Measurements from ENCODE around the gene TRIM3. TPM values are rescaled to one million over a fixed set of nuclear protein-coding genes. Genes with fewer than 3 reads are reported as not detected.

TRIM3 gene
- total RNA-seq, 1 experiment from 2014 or later = 14.4 TPM

- no peak overlapping the region for H3K4me3 Mint-ChIP-seq
- Histone ChIP-seq H2AK5ac (ENCODE audit: insufficient read length, low read length) (no peak overlapping the region), H2BK120ac (ENCODE audit: low read depth, low read length, poor library complexity, severe bottlenecking) (no peak overlapping the region), H4K8ac (replicated peaks; ENCODE audit: insufficient read length, low read depth, low read length) (no peak overlapping the region), H3K56ac (ENCODE audit: insufficient read length, low read depth, low read length) (no peak overlapping the region), H3K23me2 (ENCODE audit: insufficient read length, low read depth, low read length, poor library complexity, severe bottlenecking) (peaks cover 6% of the 10 kb centered on the region), H3K27ac (ENCODE audit: insufficient read length, low read depth, low read length) (no peak overlapping the region), H3K9me3 (ENCODE audit: control insufficient read depth, low read depth, low read length) (no peaks in the 10 kb centered on the region), H3K79me1 (ENCODE audit: insufficient read depth, low read depth, low read length, poor library complexity, severe bottlenecking) (no peaks in the 10 kb centered on the region), H3K18ac (ENCODE audit: insufficient read length, low read depth, low read length) (no peak overlapping the region), H3K4me2 (ENCODE audit: insufficient read depth, insufficient read length, low read length) (no peak overlapping the region), H3K23ac (ENCODE audit: insufficient read length, low read depth, low read length) (no peak overlapping the region), H2AFZ (ENCODE audit: low read length) (no peak overlapping the region), H4K5ac (ENCODE audit: insufficient read length, low read depth, low read length) (no peak overlapping the region), H2BK12ac (ENCODE audit: insufficient read length, low read depth, low read length) (no peak overlapping the region), H2BK20ac (ENCODE audit: low read depth, low read length, poor library complexity, severe bottlenecking) (no peak overlapping the region), H3K4ac (ENCODE audit: low read depth, low read length) (no peak overlapping the region), H3K14ac (ENCODE audit: insufficient read depth, low read length) (no peak overlapping the region), H2BK15ac (ENCODE audit: low read depth, low read length) (no peak overlapping the region), H3T11ph (ENCODE audit: low read length) (no peak overlapping the region), H3K4me1 (ENCODE audit: insufficient read depth, low read length) (0 out of 2 replicates have a peak, but pooled peaks cover 3% of the 10 kb centered on the region), H3K9ac (ENCODE audit: extremely low read depth, insufficient read length, low read length) (no peak overlapping the region), H4K20me1 (ENCODE audit: control insufficient read depth, insufficient read depth, insufficient read length) (no peaks in the 10 kb centered on the region), H3K79me2 (ENCODE audit: insufficient read depth, low read length) (no peaks in the 10 kb centered on the region), H4K91ac (ENCODE audit: insufficient read length, low read depth, low read length) (no peak overlapping the region), H2BK5ac (ENCODE audit: insufficient read length, low read length) (no peak overlapping the region), H3K27me3 (ENCODE audit: insufficient read depth, low read length) (peaks cover 4% of the 10 kb centered on the region; the same call in 1 of the 2 replicates)
- WGBS (ENCODE audit: extremely low coverage, insufficient read length, low lambda C conversion rate) = no CpG with 5 or more reads among the region's 3 CpGs
- peaks cover 0 to 3% (median 0%) of the 10 kb centered on the region in 3 experiments; a peak in 2 of 7 replicates for H3K36me3 Mint-ChIP-seq (ENCODE audit: insufficient read depth in 1 of 3, low read depth in 3 of 3)
- peaks cover 9 to 10% of the 10 kb centered on the region in 2 experiments for H3K4me1 Mint-ChIP-seq
- H3K27me3 Mint-ChIP-seq (ENCODE audit: low read depth) = peaks cover 6% of the 10 kb centered on the region
- TF ChIP-seq, protein P1, sequence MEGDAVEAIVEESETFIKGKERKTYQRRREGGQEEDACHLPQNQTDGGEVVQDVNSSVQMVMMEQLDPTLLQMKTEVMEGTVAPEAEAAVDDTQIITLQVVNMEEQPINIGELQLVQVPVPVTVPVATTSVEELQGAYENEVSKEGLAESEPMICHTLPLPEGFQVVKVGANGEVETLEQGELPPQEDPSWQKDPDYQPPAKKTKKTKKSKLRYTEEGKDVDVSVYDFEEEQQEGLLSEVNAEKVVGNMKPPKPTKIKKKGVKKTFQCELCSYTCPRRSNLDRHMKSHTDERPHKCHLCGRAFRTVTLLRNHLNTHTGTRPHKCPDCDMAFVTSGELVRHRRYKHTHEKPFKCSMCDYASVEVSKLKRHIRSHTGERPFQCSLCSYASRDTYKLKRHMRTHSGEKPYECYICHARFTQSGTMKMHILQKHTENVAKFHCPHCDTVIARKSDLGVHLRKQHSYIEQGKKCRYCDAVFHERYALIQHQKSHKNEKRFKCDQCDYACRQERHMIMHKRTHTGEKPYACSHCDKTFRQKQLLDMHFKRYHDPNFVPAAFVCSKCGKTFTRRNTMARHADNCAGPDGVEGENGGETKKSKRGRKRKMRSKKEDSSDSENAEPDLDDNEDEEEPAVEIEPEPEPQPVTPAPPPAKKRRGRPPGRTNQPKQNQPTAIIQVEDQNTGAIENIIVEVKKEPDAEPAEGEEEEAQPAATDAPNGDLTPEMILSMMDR (conservative IDR thresholded peaks at IDR 0.05) = no peak
- H3K9me3 Mint-ChIP-seq = no peaks in the 10 kb centered on the region
- H3K27ac Mint-ChIP-seq = no peak overlapping the region
- no peak for DNase-seq
Measured at GRCh38 chr11:6414874-6415328, 58.8 kb downstream of the TRIM3 start.

Data from H9 (cell line).